K562 (cell line): Measurements from ENCODE around the gene B4GALT7. TPM values are rescaled to one million over a fixed set of nuclear protein-coding genes. Genes with fewer than 3 reads are reported as not detected.

ENCODE experiments used
- ATAC-seq: fragments of 200-7000 bp; cut with Tn5 transposase; 3 replicates; pipeline ENCODE4 v1.9.1; 2020; ENCODE audit warnings: moderate library complexity
- BruUV-seq: library from RNA; stranded (reverse); fragments of 400-500 nt; replicated peaks from 2 replicates; lab custom pipeline; 2021; lab: Mats Ljungman, UMichigan
- CTCF ChIA-PET: fragments of 300-600 bp; formaldehyde crosslinking; extraction: SDS; loops from one replicate; lab custom pipeline; 2021; ENCODE audit warnings: low intra/inter-chr PET ratio; lab: Yijun Ruan, JAX
- POLR2A ChIA-PET: fragments of 300-600, 350-650 bp; sonication (Branson Sonifier 250); formaldehyde crosslinking; extraction: SDS; loops from one replicate; lab custom pipeline; 2021; ENCODE audit warnings: antibody characterized with exemption, inconsistent platforms; lab: Yijun Ruan, JAX
- DNase-seq, 4 experiments: peaks; one replicate each; pipeline versions ENCODE4 v3.0.0 to v3.0.0-alpha.2; 2011 to 2018; ENCODE audit warnings: low spot score in 3 of 4, mixed read lengths in 3 of 4; ENCODE audit errors: extremely low read depth in 1 of 4
- FAIRE-seq: peaks from 2 replicates; lab custom pipeline; 2011; peaks lifted over from hg19 to GRCh38; lab: Jason Lieb, UNC
- H2AFZ ChIP-seq: 2 replicates; pipeline ENCODE4 v1.6.0; 2011; ENCODE audit warnings: low read depth, low read length, control low read depth, inconsistent platforms
- H3K27ac ChIP-seq: fragments of 200-600 bp; 3 replicates; pipeline ENCODE4 v1.8.0; 2011; ENCODE audit warnings: low read depth, mild to moderate bottlenecking, control low read depth, inconsistent platforms, low read length, moderate library complexity, mixed read lengths; ENCODE audit errors: extremely low read depth
- H3K27me3 ChIP-seq, 2 experiments: fragments of 300-600 bp in 1 of 2; 2 replicates in 1 of 2; 3 replicates in 1 of 2; pipeline versions ENCODE4 v1.6.0 to v1.8.0; 2011; ENCODE audit warnings: inconsistent platforms in 2 of 2, low read length in 2 of 2, mild to moderate bottlenecking in 1 of 2, mixed read lengths in 1 of 2, moderate library complexity in 1 of 2; ENCODE audit not compliant: control insufficient read depth in 2 of 2, insufficient read depth in 2 of 2
- H3K36me3 ChIP-seq: fragments of 300-600 bp; 3 replicates; pipeline ENCODE4 v1.8.0; 2011; ENCODE audit warnings: mild to moderate bottlenecking, low read length, inconsistent platforms; ENCODE audit not compliant: control insufficient read depth, insufficient read depth
- H3K4me1 ChIP-seq, 2 experiments: fragments of 200-600 bp in 1 of 2; replicated peaks in 1 of 2; 2 replicates in 1 of 2; 3 replicates in 1 of 2; pipeline versions ENCODE4 v1.5.1 to v1.8.0; 2011; ENCODE audit warnings: inconsistent platforms in 2 of 2, low read length in 2 of 2, mild to moderate bottlenecking in 1 of 2, mixed read lengths in 1 of 2, moderate library complexity in 1 of 2; ENCODE audit not compliant: control insufficient read depth in 2 of 2, insufficient read depth in 2 of 2
- H3K4me2 ChIP-seq: 2 replicates; pipeline ENCODE4 v1.6.1; 2011; ENCODE audit warnings: low read length, control low read depth, inconsistent platforms, mixed read lengths; ENCODE audit not compliant: insufficient read depth
- H3K4me3 ChIP-seq: fragments of 200-600 bp; sonication (generic), shearing (Covaris generic); 2 replicates; pipeline ENCODE4 v1.5.1; 2016; ENCODE audit warnings: control low read depth, inconsistent platforms
- H3K79me2 ChIP-seq: fragments of 200-600 bp; 3 replicates; pipeline ENCODE4 v1.8.0; 2011; ENCODE audit warnings: low read length, inconsistent platforms; ENCODE audit not compliant: control insufficient read depth, insufficient read depth
- H3K9ac ChIP-seq, 2 experiments: 2 replicates each; pipeline versions ENCODE4 v1.6.0 to v1.6.1; 2011; ENCODE audit warnings: low read depth in 2 of 2, low read length in 2 of 2, control low read depth in 1 of 2, inconsistent platforms in 1 of 2, mild to moderate bottlenecking in 1 of 2, mixed read lengths in 1 of 2; ENCODE audit not compliant: insufficient read depth in 1 of 2
- H3K9me1 ChIP-seq: one replicate; pipeline ENCODE4 v1.6.0; 2011; ENCODE audit warnings: inconsistent platforms, mild to moderate bottlenecking, low read length, moderate library complexity; ENCODE audit not compliant: control insufficient read depth, insufficient read depth
- H3K9me3 ChIP-seq: replicated peaks from 2 replicates; pipeline ENCODE4 v1.5.1; 2011; ENCODE audit warnings: low read depth, low read length, inconsistent platforms; ENCODE audit not compliant: control insufficient read depth, insufficient read depth
- H4K20me1 ChIP-seq: replicated peaks from 2 replicates; pipeline ENCODE4 v1.6.1; 2011; ENCODE audit warnings: low read length, inconsistent platforms, mixed read lengths; ENCODE audit not compliant: control insufficient read depth, insufficient read depth
- C11orf30 ChIP-seq: fragments of 450-650 bp; IDR thresholded peaks from 2 replicates; pipeline ENCODE4 v1.6.1; 2016; ENCODE audit warnings: low read depth, mild to moderate bottlenecking
- FOXK2 ChIP-seq, 2 experiments: fragments of 450-650 bp; IDR thresholded peaks in 1 of 2; conservative IDR thresholded peaks in 1 of 2; 2 replicates each; pipeline ENCODE4 v1.6.1; 2016; ENCODE audit warnings: low read depth in 2 of 2, mild to moderate bottlenecking in 1 of 2
- NRF1 ChIP-seq, 2 experiments: fragments of 450-650 bp; IDR thresholded peaks in 1 of 2; conservative IDR thresholded peaks in 1 of 2; 2 replicates each; pipeline ENCODE4 v1.6.1; 2014; ENCODE audit warnings: mild to moderate bottlenecking in 2 of 2
- PHTF2 ChIP-seq: fragments of 250-450 bp; sonication (Bioruptor Pico); IDR thresholded peaks from 2 replicates; pipeline ENCODE4 v1.5.0; 2021; ENCODE audit warnings: mild to moderate bottlenecking
- SP2 ChIP-seq: IDR thresholded peaks from 2 replicates; pipeline ENCODE4 v1.6.1; 2011; ENCODE audit warnings: mild to moderate bottlenecking, low read depth, low read length, moderate library complexity; ENCODE audit not compliant: poor library complexity, severe bottlenecking; ENCODE audit errors: extremely low read depth
- STAT5B ChIP-seq: fragments of 250-450 bp; sonication (Bioruptor Pico); IDR thresholded peaks from 2 replicates; pipeline ENCODE4 v1.8.0; 2021; ENCODE audit warnings: mild to moderate bottlenecking, inconsistent platforms
- ZNF143 ChIP-seq: sonication (generic); formaldehyde crosslinking; IDR thresholded peaks from 2 replicates; pipeline ENCODE4 v1.9.0; 2022; ENCODE audit warnings: mild to moderate bottlenecking, missing genetic modification reagents
- ZNF354B ChIP-seq: fragments of 250-450 bp; sonication (Bioruptor Pico); IDR thresholded peaks from 2 replicates; pipeline ENCODE4 v1.4.0; 2020
- ZNF586 ChIP-seq: fragments of 450-650 bp; formaldehyde crosslinking; conservative IDR thresholded peaks from 2 replicates; pipeline ENCODE4 v1.4.0; 2020; ENCODE audit warnings: mild to moderate bottlenecking, moderate library complexity
- WGBS: fragments of 100-300 bp; shearing (Covaris generic); methylation state at CpG from one replicate; pipeline ENCODE4 v1.1.6; 2016; ENCODE audit warnings: low coverage, mixed read lengths; ENCODE audit not compliant: insufficient coverage; ENCODE audit errors: missing lambda C conversion rate; 5-methylcytosine and 5-hydroxymethylcytosine counted together
- in situ Hi-C: fragments of 300-500 bp; cut with MboI; formaldehyde crosslinking; loops from 4 replicates; pipeline ENCODE4 v1.15.0; 2018; ENCODE audit warnings: inconsistent platforms, mixed read lengths
- intact Hi-C: fragments of 100-400 bp; cut with micrococcal nuclease; formaldehyde crosslinking; loops from 2 replicates; pipeline ENCODE4 v1.14.2; 2022
- polyA plus RNA-seq, 8 experiments: library from polyadenylated mRNA; depleted of rRNA in 4 of 8; stranded (reverse) in 5 of 8; unstranded in 3 of 8; fragments of >200 nt; fragmentation: Nextera tagmentation in 2 of 8; fragmentation: Illumina TruSeq in 1 of 8; extraction: Ambion mirVana in 2 of 8; extraction: Trizol in 1 of 8; gene quantifications; 2 replicates each; pipeline versions ENCODE4 v1.2.1 to v1.2.3, GENCODE V29; 2011 to 2014; ENCODE audit warnings: inconsistent platforms in 1 of 8, missing spikeins in 1 of 8
- total RNA-seq, 7 experiments: library from RNA; depleted of rRNA in 6 of 7; stranded (reverse); fragments of >200 nt in 6 of 7; fragmentation: Illumina TruSeq in 2 of 7; extraction: Trizol in 2 of 7; gene quantifications; 2 replicates each; pipeline versions ENCODE4 v1.2.1 to v1.2.3, GENCODE V29; 2011 to 2021; ENCODE audit warnings: low replicate concordance in 1 of 7
- TF ChIP-seq, protein P1 (sequence below), 2 experiments: fragments of 450-650 bp in 1 of 2; sonication (generic) in 1 of 2; formaldehyde crosslinking in 1 of 2; IDR thresholded peaks in 1 of 2; conservative IDR thresholded peaks in 1 of 2; 2 replicates each; pipeline versions ENCODE4 v1.6.1 to v1.8.1; 2016 to 2023; ENCODE audit warnings: mild to moderate bottlenecking in 2 of 2, moderate library complexity in 2 of 2, inconsistent platforms in 1 of 2, missing genetic modification reagents in 1 of 2
- TF ChIP-seq, protein P2 (sequence below): sonication (generic); formaldehyde crosslinking; IDR thresholded peaks from 2 replicates; pipeline ENCODE4 v1.8.1; 2022; ENCODE audit warnings: missing genetic modification reagents

The B4GALT7 gene
- total and polyA plus RNA-seq, 9 of the 15 experiments (the other 6 are each of a cell fraction or from before 2014, with no cell fraction given) = 0.34 to 17.7 (median 9.1) TPM

DNA sequence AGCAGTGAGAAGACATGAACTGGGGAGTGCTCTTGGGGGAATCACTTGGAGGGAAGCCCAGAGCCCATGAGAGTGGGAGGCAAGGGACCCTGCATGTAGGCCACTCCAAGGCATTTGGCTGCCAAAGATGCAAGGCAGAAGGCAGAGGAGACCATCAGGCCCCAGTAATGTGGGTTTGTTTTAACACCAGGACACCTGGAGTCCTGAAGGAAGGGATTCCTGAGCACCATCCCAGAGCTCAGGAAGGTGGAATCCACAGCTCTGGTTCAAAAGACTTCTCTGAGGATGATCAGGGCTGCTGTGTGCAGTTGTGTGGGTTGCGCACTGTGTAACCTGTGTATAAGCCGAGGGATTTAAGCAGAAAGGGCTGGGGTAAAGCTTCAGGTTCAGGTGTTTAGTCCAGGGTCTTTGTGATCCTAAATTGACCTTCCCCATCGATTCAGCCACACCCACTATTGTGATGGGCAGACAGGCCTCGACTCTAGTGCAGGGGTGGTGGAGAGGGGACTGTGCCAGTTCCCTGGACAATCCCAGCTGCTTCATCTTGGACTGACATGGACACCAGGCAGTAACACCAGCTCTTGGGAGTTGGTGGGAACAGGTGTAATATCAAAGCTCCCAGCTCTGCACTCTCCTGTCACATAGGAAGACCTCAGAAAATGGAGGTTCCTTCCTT, 11.0 kb downstream of the B4GALT7 start:
- Histone ChIP-seq H4K20me1 (peaks cover 15% of the 10 kb centered on the region; the same call in 1 of the 2 replicates), H3K4me2 (no peak overlapping the region), H2AFZ (no peak overlapping the region), H3K27ac (no peak overlapping the region), H3K79me2 (no peaks in the 10 kb centered on the region), H3K27me3 (no peaks in the 10 kb centered on the region), H3K9me3 (no peaks in the 10 kb centered on the region), H3K4me1 (peaks cover 0 to 31% of the 10 kb centered on the region in 2 experiments; a peak in 2 of 5 replicates), H3K9ac (no peak overlapping the region), H3K36me3 (peaks cover 9% of the 10 kb centered on the region; the same call in 1 of the 3 replicates), H3K4me3 (no peak overlapping the region), H3K9me1 (no peaks in the 10 kb centered on the region)
- intact Hi-C loops = no loop called here
- in situ Hi-C loops = loop anchor here (25.0 kb wide), 1 partner anchor 451 kb away; no protein-coding TSS in a partner anchor
- 30% methylated on average over 4 of the region's 4 CpGs for WGBS
- DNase-seq = no peak
- BruUV-seq = no TSS peak
- ChIA-PET CTCF (no interaction called here), POLR2A (interaction anchor here (0.6 to 2.0 kb wide), 4 partner anchors 11 to 535 kb away, joined by 3 to 11 read pairs (median 4); partner anchors contain the start of gene B4GALT7)
- FAIRE-seq = no peak
- ATAC-seq = no peak
- no peak for TF ChIP-seq FOXK2 (conservative IDR thresholded peaks at IDR 0.05 in 1 of 2, IDR thresholded peaks at IDR 0.05 in 1 of 2; ENCODE audit: low read depth in 2 of 2)
- no peak for TF ChIP-seq ZNF354B (CRISPR knock-in tag)
- TF ChIP-seq STAT5B (CRISPR knock-in tag) = no peak
- no peak for TF ChIP-seq PHTF2 (CRISPR knock-in tag)
- TF ChIP-seq NRF1 (conservative IDR thresholded peaks at IDR 0.05 in 1 of 2, IDR thresholded peaks at IDR 0.05 in 1 of 2) = no peak
- TF ChIP-seq ZNF143 (CRISPR knock-in tag) = no peak
- TF ChIP-seq, protein P1, sequence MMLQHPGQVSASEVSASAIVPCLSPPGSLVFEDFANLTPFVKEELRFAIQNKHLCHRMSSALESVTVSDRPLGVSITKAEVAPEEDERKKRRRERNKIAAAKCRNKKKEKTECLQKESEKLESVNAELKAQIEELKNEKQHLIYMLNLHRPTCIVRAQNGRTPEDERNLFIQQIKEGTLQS (IDR thresholded peaks at IDR 0.05) = no peak
- TF ChIP-seq, protein P1 (CRISPR knock-in tag; conservative IDR thresholded peaks at IDR 0.05) = no peak
- no peak for TF ChIP-seq SP2
- TF ChIP-seq ZNF586 (CRISPR knock-in tag) = no peak
- TF ChIP-seq C11orf30 = no peak
- TF ChIP-seq, protein P2, sequence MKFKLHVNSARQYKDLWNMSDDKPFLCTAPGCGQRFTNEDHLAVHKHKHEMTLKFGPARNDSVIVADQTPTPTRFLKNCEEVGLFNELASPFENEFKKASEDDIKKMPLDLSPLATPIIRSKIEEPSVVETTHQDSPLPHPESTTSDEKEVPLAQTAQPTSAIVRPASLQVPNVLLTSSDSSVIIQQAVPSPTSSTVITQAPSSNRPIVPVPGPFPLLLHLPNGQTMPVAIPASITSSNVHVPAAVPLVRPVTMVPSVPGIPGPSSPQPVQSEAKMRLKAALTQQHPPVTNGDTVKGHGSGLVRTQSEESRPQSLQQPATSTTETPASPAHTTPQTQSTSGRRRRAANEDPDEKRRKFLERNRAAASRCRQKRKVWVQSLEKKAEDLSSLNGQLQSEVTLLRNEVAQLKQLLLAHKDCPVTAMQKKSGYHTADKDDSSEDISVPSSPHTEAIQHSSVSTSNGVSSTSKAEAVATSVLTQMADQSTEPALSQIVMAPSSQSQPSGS (CRISPR knock-in tag) = no peak
